ENCODE measurements around the gene TBKBP1.

DNA sequence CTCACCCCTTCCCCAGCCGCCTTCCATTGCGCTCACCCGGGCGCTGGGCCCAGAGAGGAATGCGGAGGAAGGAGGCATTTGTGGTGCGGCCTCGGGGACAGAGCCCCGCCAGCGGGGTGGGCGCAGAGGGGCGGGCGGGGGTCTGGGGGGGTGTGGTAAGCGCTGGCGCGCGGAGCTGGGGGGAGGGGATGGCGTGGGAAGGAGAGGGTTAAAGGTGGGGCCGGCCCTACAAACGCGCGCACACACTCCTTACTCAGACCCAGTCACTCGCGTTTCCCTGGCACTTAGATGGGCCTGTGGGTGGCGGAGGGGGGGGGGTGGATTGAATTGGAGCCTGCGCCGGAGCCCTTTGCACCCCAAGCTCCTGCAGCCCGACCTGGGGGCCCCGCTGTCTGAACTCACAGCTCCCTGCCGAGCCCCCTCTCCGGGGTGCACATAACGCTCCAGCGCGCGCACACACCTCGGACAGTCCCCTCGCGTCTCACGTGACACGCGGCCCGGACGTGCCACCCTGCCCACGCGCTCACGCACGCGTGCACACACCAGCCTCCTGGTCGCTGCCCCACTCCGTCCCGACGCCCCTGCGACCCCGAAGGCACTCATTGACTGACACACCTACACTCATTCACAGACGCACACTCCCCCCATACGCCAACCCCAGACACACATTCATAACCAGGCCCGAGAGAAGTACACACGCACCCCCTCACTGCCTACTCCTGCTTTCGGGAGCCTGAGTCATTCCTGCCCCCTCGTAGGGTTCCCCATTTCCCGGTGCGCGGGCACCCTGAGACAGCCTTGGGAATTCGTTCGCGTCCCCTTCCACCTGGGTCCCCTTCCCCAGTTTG lies 844 bp downstream of the TBKBP1 start:
- TF ChIP-seq, protein P1, sequence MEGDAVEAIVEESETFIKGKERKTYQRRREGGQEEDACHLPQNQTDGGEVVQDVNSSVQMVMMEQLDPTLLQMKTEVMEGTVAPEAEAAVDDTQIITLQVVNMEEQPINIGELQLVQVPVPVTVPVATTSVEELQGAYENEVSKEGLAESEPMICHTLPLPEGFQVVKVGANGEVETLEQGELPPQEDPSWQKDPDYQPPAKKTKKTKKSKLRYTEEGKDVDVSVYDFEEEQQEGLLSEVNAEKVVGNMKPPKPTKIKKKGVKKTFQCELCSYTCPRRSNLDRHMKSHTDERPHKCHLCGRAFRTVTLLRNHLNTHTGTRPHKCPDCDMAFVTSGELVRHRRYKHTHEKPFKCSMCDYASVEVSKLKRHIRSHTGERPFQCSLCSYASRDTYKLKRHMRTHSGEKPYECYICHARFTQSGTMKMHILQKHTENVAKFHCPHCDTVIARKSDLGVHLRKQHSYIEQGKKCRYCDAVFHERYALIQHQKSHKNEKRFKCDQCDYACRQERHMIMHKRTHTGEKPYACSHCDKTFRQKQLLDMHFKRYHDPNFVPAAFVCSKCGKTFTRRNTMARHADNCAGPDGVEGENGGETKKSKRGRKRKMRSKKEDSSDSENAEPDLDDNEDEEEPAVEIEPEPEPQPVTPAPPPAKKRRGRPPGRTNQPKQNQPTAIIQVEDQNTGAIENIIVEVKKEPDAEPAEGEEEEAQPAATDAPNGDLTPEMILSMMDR (IDR thresholded peaks at IDR 0.05), result no peak
- TF ChIP-seq POLR2A (IDR thresholded peaks at IDR 0.05) (no peak), EP300 (IDR thresholded peaks at IDR 0.05) (no peak)

Data from ovary (tissue), 3 donors.